Gastrocnemius medialis (tissue), 4 donors: Measurements from ENCODE around the gene RBPJ. TPM values are rescaled to one million over a fixed set of nuclear protein-coding genes. Genes with fewer than 3 reads are reported as not detected.

Source experiments
- ATAC-seq, 2 donors: fragments of 150-250 bp; one replicate each; pipeline ENCODE4 v1.9.1; 2016
- DNase-seq, 2 donors: peaks; one replicate each; pipeline ENCODE4 v3.0.0-alpha.2; 2019
- H3K27ac ChIP-seq, 4 donors: fragments of 200-600 bp; sonication (generic); 1 replicate in 1 of 4; 2 replicates in 3 of 4; pipeline ENCODE4 v1.5.1; 2016 to 2018; ENCODE audit warnings: mild to moderate bottlenecking in 2 of 4, moderate library complexity in 1 of 4
- H3K27me3 ChIP-seq, 3 donors: fragments of 200-600 bp; sonication (generic) in 2 of 3; 1 replicate in 1 of 3; 2 replicates in 2 of 3; pipeline versions ENCODE4 v1.5.1 to v1.6.0; 2016 to 2019; ENCODE audit warnings: mild to moderate bottlenecking in 1 of 3, moderate library complexity in 1 of 3
- H3K36me3 ChIP-seq, 2 donors: fragments of 200-600 bp; sonication (generic) in 1 of 2; one replicate each; pipeline ENCODE4 v1.5.1; 2017 to 2018
- H3K4me1 ChIP-seq, 2 donors: fragments of 200-600 bp; sonication (generic) in 1 of 2; one replicate each; pipeline ENCODE4 v1.5.1; 2016 to 2017; ENCODE audit warnings: mild to moderate bottlenecking in 2 of 2
- H3K4me3 ChIP-seq, 4 donors: fragments of 200-600 bp; sonication (generic) in 3 of 4; 1 replicate in 1 of 4; 2 replicates in 3 of 4; pipeline ENCODE4 v1.5.1; 2016 to 2019; ENCODE audit warnings: mild to moderate bottlenecking in 2 of 4
- H3K9me3 ChIP-seq, 3 donors: fragments of 200-600 bp; sonication (generic) in 2 of 3; 1 replicate in 1 of 3; 2 replicates in 2 of 3; pipeline ENCODE4 v1.5.1; 2016 to 2019
- CTCF ChIP-seq, 5 experiments: fragments of 450-650 bp in 3 of 5; fragments of 200-600 bp in 2 of 5; sonication (generic) in 2 of 5; IDR thresholded peaks in 4 of 5; conservative IDR thresholded peaks in 1 of 5; 1 replicate in 4 of 5; 2 replicates in 1 of 5; pipeline ENCODE4 v1.5.1; 2016 to 2019; ENCODE audit warnings: antibody characterized with exemption in 5 of 5, mild to moderate bottlenecking in 3 of 5, moderate library complexity in 3 of 5
- POLR2A ChIP-seq, 2 donors: fragments of 450-650 bp; IDR thresholded peaks; one replicate each; pipeline ENCODE4 v1.6.1; 2017; ENCODE audit warnings: antibody characterized with exemption in 2 of 2, mild to moderate bottlenecking in 2 of 2, moderate library complexity in 2 of 2
- in situ Hi-C, 4 donors: fragments of 200-750 bp; cut with MboI; loops; one replicate each; pipeline versions ENCODE4 v1.15.0 to v1.8.0; 2017; ENCODE audit warnings: low sequenced_read_pairs in 4 of 4
- intact Hi-C: fragments of 100-400 bp; cut with DNase I; formaldehyde crosslinking; loops from one replicate; pipeline ENCODE4 v1.15.1; 2023; ENCODE audit warnings: low total_unique reads
- total RNA-seq, 4 donors: library from RNA; depleted of rRNA; stranded (reverse); fragments of >200 nt; gene quantifications; one replicate each; pipeline versions ENCODE4 v1.1.0 to v1.2.3, GENCODE V29; 2016

The RBPJ gene
- total RNA-seq, 4 donors from 2014 or later: 22.8 to 73.3 (median 37.1) TPM

- H3K4me3 ChIP-seq: no peak overlapping the region
- no peaks in the 10 kb centered on the region for H3K9me3 ChIP-seq
- no peaks in the 10 kb centered on the region for H3K4me1 ChIP-seq
- intact Hi-C loops (no loop called here), in situ Hi-C loops (no loop called here)
- TF ChIP-seq POLR2A (IDR thresholded peaks at IDR 0.05): no peak
- TF ChIP-seq CTCF (IDR thresholded peaks at IDR 0.05 in 4 of 5, conservative IDR thresholded peaks at IDR 0.05 in 1 of 5): no peak
- no peak for DNase-seq
- H3K36me3 ChIP-seq: no peaks in the 10 kb centered on the region
- no peak overlapping the region for H3K27ac ChIP-seq
- no peak for ATAC-seq
- H3K27me3 ChIP-seq: no peaks in the 10 kb centered on the region
Observed at GRCh38 chr4:26287756-26288155, 33.1 kb upstream of the RBPJ start.

DNA sequence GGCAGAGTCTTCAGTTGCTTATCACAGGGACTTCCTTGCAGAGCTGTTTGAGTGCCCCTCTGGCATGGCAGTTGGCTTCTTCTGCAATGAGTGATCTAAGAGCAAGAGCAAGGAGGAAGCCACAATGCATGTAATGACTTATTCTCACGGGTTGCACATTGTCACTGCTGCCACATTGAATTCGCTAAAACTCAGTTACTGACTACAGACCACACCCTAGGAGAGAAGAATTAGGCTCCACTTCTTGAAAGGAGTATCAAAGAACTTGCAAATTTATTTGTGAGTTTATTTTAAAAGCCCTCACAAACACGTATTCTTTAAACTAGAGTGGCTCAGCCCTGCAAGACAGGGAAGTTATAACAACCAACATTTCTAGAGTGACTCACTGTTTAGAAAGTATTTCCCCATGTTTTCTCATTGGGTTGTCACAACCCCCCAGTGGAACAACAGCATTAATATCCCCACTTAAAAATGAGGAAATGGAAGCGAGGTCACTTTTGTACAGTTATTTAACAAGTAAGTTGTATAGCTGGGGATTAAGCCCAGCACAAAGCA, 32.4 kb upstream of the RBPJ start:
- no peaks in the 10 kb centered on the region for H3K27me3 ChIP-seq
- H3K27ac ChIP-seq: no peak overlapping the region
- H3K4me3 ChIP-seq: no peak overlapping the region
- no peaks in the 10 kb centered on the region for H3K4me1 ChIP-seq
- H3K36me3 ChIP-seq: no peaks in the 10 kb centered on the region
- no peaks in the 10 kb centered on the region for H3K9me3 ChIP-seq
- in situ Hi-C loops (no loop called here), intact Hi-C loops (no loop called here)
- no peak for TF ChIP-seq CTCF (IDR thresholded peaks at IDR 0.05 in 4 of 5, conservative IDR thresholded peaks at IDR 0.05 in 1 of 5)
- no peak for TF ChIP-seq POLR2A (IDR thresholded peaks at IDR 0.05)
- DNase-seq: no peak
- ATAC-seq: no peak

DNA sequence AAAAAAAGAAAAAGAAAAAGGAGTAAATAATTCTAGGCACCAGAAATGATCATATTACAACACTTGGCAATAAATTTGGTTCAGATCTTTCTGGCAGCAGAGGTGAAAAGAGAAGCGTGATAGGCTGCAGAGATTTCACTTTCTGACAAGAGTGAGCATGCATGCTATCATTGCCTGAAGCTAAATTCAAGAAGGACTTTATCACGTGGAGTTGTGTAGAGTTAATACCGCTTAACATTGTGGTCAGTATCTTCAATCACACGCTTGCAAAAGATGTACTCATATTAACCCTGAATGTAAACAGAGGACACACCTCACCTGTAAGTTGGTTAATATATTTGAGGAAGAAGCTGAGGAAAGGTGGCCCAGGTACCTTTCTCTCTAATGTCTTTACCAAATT, 31.4 kb upstream of the RBPJ start:
- no peak overlapping the region for H3K4me3 ChIP-seq
- ATAC-seq (no peak), DNase-seq (no peak)
- in situ Hi-C loops: no loop called here
- no peaks in the 10 kb centered on the region for H3K4me1 ChIP-seq
- H3K27ac ChIP-seq: no peak overlapping the region
- intact Hi-C loops: no loop called here
- TF ChIP-seq CTCF (IDR thresholded peaks at IDR 0.05 in 4 of 5, conservative IDR thresholded peaks at IDR 0.05 in 1 of 5) (no peak), POLR2A (IDR thresholded peaks at IDR 0.05) (no peak)
- no peaks in the 10 kb centered on the region for H3K36me3 ChIP-seq
- H3K27me3 ChIP-seq: no peaks in the 10 kb centered on the region
- no peaks in the 10 kb centered on the region for H3K9me3 ChIP-seq

- TF ChIP-seq CTCF (IDR thresholded peaks at IDR 0.05 in 4 of 5, conservative IDR thresholded peaks at IDR 0.05 in 1 of 5) (no peak), POLR2A (IDR thresholded peaks at IDR 0.05) (no peak)
- Histone ChIP-seq H3K27me3 (no peaks in the 10 kb centered on the region), H3K27ac (no peak overlapping the region), H3K36me3 (no peaks in the 10 kb centered on the region), H3K9me3 (no peaks in the 10 kb centered on the region), H3K4me1 (no peaks in the 10 kb centered on the region), H3K4me3 (no peak overlapping the region)
- in situ Hi-C loops: no loop called here
- DNase-seq (no peak), ATAC-seq (no peak)
- intact Hi-C loops: no loop called here
Observed at GRCh38 chr4:26290321-26290720, 30.5 kb upstream of the RBPJ start.

- no peak for ATAC-seq
- no peak overlapping the region for H3K27ac ChIP-seq
- DNase-seq: no peak
- H3K4me1 ChIP-seq: no peaks in the 10 kb centered on the region
- no peaks in the 10 kb centered on the region for H3K9me3 ChIP-seq
- H3K4me3 ChIP-seq: no peak overlapping the region
- in situ Hi-C loops (no loop called here), intact Hi-C loops (no loop called here)
- H3K27me3 ChIP-seq: no peaks in the 10 kb centered on the region
- no peaks in the 10 kb centered on the region for H3K36me3 ChIP-seq
- TF ChIP-seq POLR2A (IDR thresholded peaks at IDR 0.05) (no peak), CTCF (IDR thresholded peaks at IDR 0.05 in 4 of 5, conservative IDR thresholded peaks at IDR 0.05 in 1 of 5) (no peak)
Observed at GRCh38 chr4:26294904-26295303, 25.9 kb upstream of the RBPJ start.
